RWPE2 (cell line): ENCODE measurements around the gene PDXP.

ENCODE experiments used
- ATAC-seq: fragments of 200-7000 bp; cut with Tn5 transposase; 3 replicates; pipeline ENCODE4 v1.9.1; 2021; ENCODE audit warnings: low read depth
- DNase-seq: peaks from one replicate; pipeline ENCODE4 v3.0.0-alpha.2; 2020; ENCODE audit warnings: low spot score
- H3K27ac ChIP-seq: fragments of 450-650 bp; 2 replicates; pipeline ENCODE4 v1.5.1; 2017; ENCODE audit warnings: mild to moderate bottlenecking; ENCODE audit not compliant: poor library complexity, severe bottlenecking
- H3K27me3 ChIP-seq: fragments of 250-450 bp; sonication (Bioruptor Pico); 2 replicates; pipeline ENCODE4 v1.5.1; 2021; ENCODE audit warnings: mild to moderate bottlenecking, moderate library complexity; ENCODE audit not compliant: insufficient read depth, poor library complexity, severe bottlenecking
- H3K36me3 ChIP-seq: fragments of 250-450 bp; sonication (Bioruptor Pico); 2 replicates; pipeline ENCODE4 v1.5.1; 2020; ENCODE audit warnings: low read depth, mild to moderate bottlenecking, moderate library complexity
- H3K4me1 ChIP-seq: fragments of 250-450 bp; sonication (Bioruptor Pico); 2 replicates; pipeline ENCODE4 v1.5.1; 2021; ENCODE audit warnings: mild to moderate bottlenecking, moderate library complexity; ENCODE audit not compliant: insufficient read depth, poor library complexity, severe bottlenecking
- H3K4me3 ChIP-seq: fragments of 250-450 bp; sonication (Bioruptor Pico); 2 replicates; pipeline ENCODE4 v1.5.1; 2021; ENCODE audit warnings: mild to moderate bottlenecking, moderate library complexity; ENCODE audit not compliant: severe bottlenecking
- H3K9me3 ChIP-seq: fragments of 250-450 bp; sonication (Bioruptor Pico); 2 replicates; pipeline ENCODE4 v1.5.1; 2021; ENCODE audit warnings: mild to moderate bottlenecking, moderate library complexity; ENCODE audit not compliant: severe bottlenecking
- CTCF ChIP-seq: fragments of 450-650 bp; IDR thresholded peaks from one replicate; pipeline ENCODE4 v1.5.1; 2017; ENCODE audit warnings: mild to moderate bottlenecking, moderate library complexity; ENCODE audit not compliant: poor library complexity, severe bottlenecking

PDXP gene

GRCh38 chr22:37619991-37620390 lies 38.5 kb upstream of the PDXP start:
- no peak for ATAC-seq

GRCh38 chr22:37621352-37621860 lies 37.1 kb upstream of the PDXP start:
- Histone ChIP-seq H3K27ac (no peak overlapping the region), H3K4me3 (no peak overlapping the region), H3K9me3 (no peaks in the 10 kb centered on the region), H3K36me3 (peaks cover 33% of the 10 kb centered on the region), H3K27me3 (no peaks in the 10 kb centered on the region), H3K4me1 (no peaks in the 10 kb centered on the region)
- TF ChIP-seq CTCF, result no peak
- no peak for ATAC-seq
- DNase-seq, result no peak

More at GRCh38 chr22:37619991-37620390, 38.5 kb upstream of the PDXP start:
- TF ChIP-seq CTCF, result no peak
- Histone ChIP-seq H3K27me3 (no peaks in the 10 kb centered on the region), H3K27ac (no peak overlapping the region), H3K4me1 (no peaks in the 10 kb centered on the region), H3K9me3 (no peaks in the 10 kb centered on the region), H3K36me3 (peaks cover 42% of the 10 kb centered on the region), H3K4me3 (no peak overlapping the region)
- DNase-seq, result no peak

GRCh38 chr22:37623075-37624016 lies 35.2 kb upstream of the PDXP start:
- Histone ChIP-seq H3K27ac (no peak overlapping the region), H3K27me3 (no peaks in the 10 kb centered on the region), H3K9me3 (no peaks in the 10 kb centered on the region), H3K4me1 (no peaks in the 10 kb centered on the region), H3K36me3 (peaks cover 22% of the 10 kb centered on the region), H3K4me3 (no peak overlapping the region)
- peak; percentile 89 for TF ChIP-seq CTCF
- DNase-seq (no peak), ATAC-seq (peak; percentile 68)

GRCh38 chr22:37624017-37624365 lies 34.5 kb upstream of the PDXP start:
- no peaks in the 10 kb centered on the region for H3K9me3 ChIP-seq
- TF ChIP-seq CTCF, result peak; percentile 13
- DNase-seq (no peak), ATAC-seq (no peak)
- H3K27ac ChIP-seq, result no peak overlapping the region
- no peaks in the 10 kb centered on the region for H3K27me3 ChIP-seq
- no peaks in the 10 kb centered on the region for H3K4me1 ChIP-seq
- H3K4me3 ChIP-seq, result no peak overlapping the region
- H3K36me3 ChIP-seq, result peaks cover 21% of the 10 kb centered on the region

DNA sequence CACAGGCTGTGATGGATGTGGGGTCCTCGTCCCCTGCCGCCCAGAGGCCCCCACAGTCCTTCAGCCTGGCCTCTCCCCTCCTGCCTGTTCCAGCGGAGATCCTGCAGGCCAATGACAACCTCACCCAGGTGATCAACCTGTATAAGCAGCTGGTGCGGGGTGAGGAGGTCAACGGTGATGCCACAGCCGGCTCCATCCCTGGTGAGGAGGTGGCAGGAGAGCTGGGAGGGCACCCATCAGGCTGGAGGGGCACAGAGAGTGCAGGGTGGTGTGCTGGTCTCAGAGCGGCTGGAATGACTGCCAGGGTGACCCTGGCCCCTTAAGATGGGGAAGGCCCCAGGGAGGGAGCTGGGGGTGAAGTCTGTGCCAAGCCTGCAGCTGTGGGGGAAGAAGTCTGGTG lies 33.6 kb upstream of the PDXP start:
- H3K4me3 ChIP-seq, result no peak overlapping the region
- no peaks in the 10 kb centered on the region for H3K4me1 ChIP-seq
- H3K27me3 ChIP-seq, result no peaks in the 10 kb centered on the region
- no peaks in the 10 kb centered on the region for H3K9me3 ChIP-seq
- DNase-seq, result no peak
- H3K36me3 ChIP-seq, result peaks cover 17% of the 10 kb centered on the region
- no peak for TF ChIP-seq CTCF
- no peak overlapping the region for H3K27ac ChIP-seq
- no peak for ATAC-seq
